CD4-positive, alpha-beta T cell treated with Interleukin-2 at 100 ng/mL for 4 hours (primary cell): ENCODE measurements around the gene PKP2.
A peak's percentile ranks its signal among the peaks of the same experiment; 100 is the strongest.

ENCODE experiments used
- DNase-seq: peaks from one replicate; pipeline ENCODE4 v3.0.0-alpha.2; 2020; ENCODE audit warnings: low spot score

Gene PKP2

GRCh38 chr12:32809846-32810245 is 86.7 kb downstream of the PKP2 start:
- DNase-seq: no peak

- no peak for DNase-seq
Observed at GRCh38 chr12:32809196-32809595, 87.4 kb downstream of the PKP2 start.

GRCh38 chr12:32804301-32804700 is 92.3 kb downstream of the PKP2 start:
- no peak for DNase-seq

- no peak for DNase-seq
Observed at GRCh38 chr12:32801269-32801980, 95.2 kb downstream of the PKP2 start.

- no peak for DNase-seq
Observed at GRCh38 chr12:32794281-32794680, 102.3 kb downstream of the PKP2 start.

- DNase-seq: no peak
Observed at GRCh38 chr12:32789916-32790315, 106.7 kb downstream of the PKP2 start.

GRCh38 chr12:32789446-32789845 is 107.1 kb downstream of the PKP2 start:
- no peak for DNase-seq

GRCh38 chr12:32788405-32788804 is 108.2 kb downstream of the PKP2 start:
- DNase-seq: no peak

GRCh38 chr12:32785557-32785956 is 111.0 kb downstream of the PKP2 start:
- no peak for DNase-seq

GRCh38 chr12:32783029-32783428 is 113.5 kb downstream of the PKP2 start:
- no peak for DNase-seq

GRCh38 chr12:32780071-32780470 is 116.5 kb downstream of the PKP2 start:
- DNase-seq: no peak

- DNase-seq: no peak
Observed at GRCh38 chr12:32777691-32778175, 118.8 kb downstream of the PKP2 start.

GRCh38 chr12:32777159-32777558 is 119.4 kb downstream of the PKP2 start:
- no peak for DNase-seq

GRCh38 chr12:32776258-32776657 is 120.3 kb downstream of the PKP2 start:
- DNase-seq: no peak

- no peak for DNase-seq
Observed at GRCh38 chr12:32773691-32774090, 122.9 kb downstream of the PKP2 start.

GRCh38 chr12:32770141-32770540 is 126.4 kb downstream of the PKP2 start:
- DNase-seq: no peak

GRCh38 chr12:32768518-32768917 is 128.1 kb downstream of the PKP2 start:
- DNase-seq: no peak

- DNase-seq: no peak
Observed at GRCh38 chr12:32765906-32766305, 130.7 kb downstream of the PKP2 start.

GRCh38 chr12:32761716-32762115 is 134.9 kb downstream of the PKP2 start:
- no peak for DNase-seq

GRCh38 chr12:32757157-32757556 is 139.4 kb downstream of the PKP2 start:
- no peak for DNase-seq

- DNase-seq: no peak
Observed at GRCh38 chr12:32756476-32757066, 140.0 kb downstream of the PKP2 start.

- DNase-seq: peak; percentile 93
Observed at GRCh38 chr12:32755654-32756475, 140.7 kb downstream of the PKP2 start, which contains the start of gene YARS2. TSS of gene YARS2 (minus strand) at chr12:32755897. CDS start at chr12:32755874, 23 bp downstream.
